ENCODE data around the gene PLLP. TPM values are rescaled to one million over a fixed set of nuclear protein-coding genes. Genes with fewer than 3 reads are reported as not detected.

Gene PLLP
- total and polyA plus RNA-seq, 2 experiments from 2014 or later, result 1.3 to 6.1 TPM

DNA sequence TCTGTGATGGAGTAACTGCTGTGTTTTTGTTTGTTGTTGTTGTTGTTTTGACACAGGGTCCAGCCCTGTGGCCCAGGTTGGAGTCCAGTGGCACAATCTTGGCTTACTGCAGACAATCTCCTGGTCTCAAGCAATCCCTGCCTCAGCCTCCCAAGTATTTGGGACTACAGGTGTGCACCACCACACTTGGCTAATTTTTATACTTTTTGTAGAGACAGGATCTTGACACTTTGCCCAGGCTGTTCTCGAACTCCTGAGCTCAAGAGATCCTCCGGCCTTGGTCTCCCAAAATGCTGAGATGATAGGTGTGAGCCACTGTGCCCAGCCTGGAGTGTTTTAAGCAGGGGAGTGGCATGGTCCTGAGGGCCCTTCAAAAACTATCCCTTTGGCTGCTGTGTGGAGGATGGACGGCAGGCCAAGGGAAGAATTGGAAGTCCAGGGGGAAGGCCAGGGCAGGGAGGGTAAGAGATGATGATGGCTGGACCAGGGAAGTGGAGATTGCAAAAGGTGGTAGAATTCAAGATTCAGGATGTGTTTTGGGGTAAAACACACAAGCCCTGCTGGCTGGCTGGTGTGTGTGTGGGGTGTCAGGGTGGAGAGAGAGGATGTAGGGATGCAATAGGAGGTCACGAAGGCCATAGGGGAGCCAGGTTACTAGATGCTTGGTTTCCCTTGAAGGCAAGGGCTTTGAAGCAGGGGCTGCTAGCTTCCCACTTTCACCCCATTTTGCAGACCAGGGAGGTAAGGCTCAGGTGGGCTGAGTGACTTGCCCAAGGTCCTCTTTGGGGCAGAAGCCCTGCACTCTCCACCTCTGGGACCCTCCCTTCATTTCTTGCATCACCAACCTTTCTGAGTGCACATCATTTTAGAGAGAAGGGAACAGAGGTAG lies 18.8 kb upstream of the PLLP start:
- no peaks in the 10 kb centered on the region for H4K20me1 ChIP-seq (replicated peaks; ENCODE audit: insufficient read depth)
- H3F3A ChIP-seq (replicated peaks; ENCODE audit: low read depth), result no peaks in the 10 kb centered on the region; the same call in 1 of the 2 replicates
- Mint-ChIP-seq H3K9me3 (no peaks in the 10 kb centered on the region), H3K27me3 (ENCODE audit: insufficient read depth, low read depth, poor library complexity) (peaks cover 10% of the 10 kb centered on the region), H3K36me3 (ENCODE audit: low read depth) (no peaks in the 10 kb centered on the region), H3K4me3 (no peak overlapping the region), H3K4me1 (peaks cover 6% of the 10 kb centered on the region), H3K27ac (no peak overlapping the region)
- H3K4me1 ChIP-seq (ENCODE audit: insufficient read depth), result peaks cover 6% of the 10 kb centered on the region; the same call in 1 of the 2 replicates
- H3K9me2 ChIP-seq (ENCODE audit: insufficient read depth), result no peaks in the 10 kb centered on the region
- no peak overlapping the region for H2AFZ ChIP-seq
- no peak overlapping the region for H3K27ac ChIP-seq (ENCODE audit: low read depth)
- no peak overlapping the region for H3K4me2 ChIP-seq
- no peaks in the 10 kb centered on the region for H3K27me3 ChIP-seq (ENCODE audit: insufficient read depth)
- TF ChIP-seq EZH2phosphoT487 (IDR thresholded peaks at IDR 0.05; ENCODE audit: unreplicated experiment), result no peak
- TF ChIP-seq ZNF462 (CRISPR knock-in tag; IDR thresholded peaks at IDR 0.05), result no peak
- no peak for TF ChIP-seq REST (IDR thresholded peaks at IDR 0.05; ENCODE audit: unreplicated experiment)
- TF ChIP-seq ZNF331 (CRISPR knock-in tag; IDR thresholded peaks at IDR 0.05; ENCODE audit: low read depth), result no peak
- ATAC-seq (no peak), DNase-seq (ENCODE audit: low spot score) (no peak)
- H3K4me3 ChIP-seq, result no peak overlapping the region
- H3K79me2 ChIP-seq (replicated peaks; ENCODE audit: insufficient read depth), result no peaks in the 10 kb centered on the region
- no peaks in the 10 kb centered on the region for H3K36me3 ChIP-seq (ENCODE audit: insufficient read depth)

Measured in GM23338 (cell line).